OCI-LY1 (cell line): Measurements from ENCODE around the gene HELZ2.

ENCODE experiments used
- CTCF ChIP-seq: fragments of 200-600 bp; sonication (generic), shearing (Covaris generic); IDR thresholded peaks from 2 replicates; pipeline ENCODE4 v1.5.1; 2017; ENCODE audit warnings: mild to moderate bottlenecking, antibody characterized with exemption, low read length, moderate library complexity, mixed read lengths
- EZH2 ChIP-seq: fragments of 200-600 bp; sonication (generic), shearing (Covaris generic); IDR thresholded peaks from 2 replicates; pipeline ENCODE4 v1.8.0; 2017; ENCODE audit warnings: borderline replicate concordance, mixed run types, mild to moderate bottlenecking, antibody characterized with exemption, low read length, moderate library complexity, mixed read lengths

- TF ChIP-seq CTCF (no peak), EZH2 (no peak)
Observed at GRCh38 chr20:63564036-63564810, 9.8 kb downstream of the HELZ2 start.
